Measurements from ENCODE around the gene SATB1. TPM values are rescaled to one million over a fixed set of nuclear protein-coding genes. Genes with fewer than 3 reads are reported as not detected.
"Not testable (repeated sequence)": the region's sequence is repeated elsewhere in the genome, so short reads cannot be mapped to it uniquely, and the experiment has no call there.

Gene SATB1
- 10 to 100 TPM; 42.7 to 100.0 (median 76.0) TPM for polyA plus RNA-seq

DNA sequence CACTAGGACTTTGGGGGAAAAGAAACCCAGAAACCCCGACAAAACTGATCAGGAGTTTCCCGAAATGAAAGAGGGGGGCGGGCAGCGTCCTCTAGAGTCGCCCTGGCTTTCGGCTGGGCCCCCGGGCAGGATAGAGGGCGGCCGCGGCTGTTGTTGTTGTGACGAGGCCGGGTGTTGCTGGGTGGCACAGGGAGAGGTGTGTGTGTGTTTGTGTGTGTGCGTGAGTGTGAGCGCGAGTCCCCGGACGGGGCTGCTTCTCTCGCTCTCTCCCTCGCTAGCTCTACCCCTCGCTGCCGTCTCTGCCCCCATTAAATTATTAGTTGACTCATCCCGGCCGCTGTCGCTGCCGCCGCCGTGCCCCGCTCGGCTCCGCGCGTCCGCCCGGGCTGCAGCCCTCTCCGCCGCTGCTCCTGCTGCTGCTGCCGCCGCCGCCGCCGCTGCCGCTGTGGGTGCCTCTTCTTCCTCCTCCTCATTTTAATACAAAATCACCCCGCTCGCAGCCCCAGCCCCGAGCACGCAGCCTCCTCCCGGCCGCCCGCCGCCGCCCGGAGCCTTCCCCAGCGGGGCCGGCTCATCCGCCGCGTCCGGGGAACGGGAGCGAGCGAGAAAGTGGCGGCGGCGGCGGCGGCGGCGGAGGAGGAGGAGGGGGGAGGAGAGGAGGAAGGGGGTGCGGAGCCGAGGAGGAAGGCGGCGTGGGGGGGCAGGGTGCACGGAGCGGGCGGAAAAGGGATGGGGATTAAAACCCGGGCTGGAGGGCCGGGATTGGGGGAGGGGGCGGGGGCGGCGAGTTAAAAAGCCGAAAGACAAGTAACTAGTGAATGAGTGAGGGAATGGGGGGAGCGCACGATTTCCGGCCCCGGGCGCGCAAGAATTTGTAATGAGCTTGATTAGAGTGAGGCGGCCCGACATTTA lies at the start of gene SATB1:
SATB1 (minus strand) TSS at position 611 of the 912 bp plus-strand sequence. CDS start 4,372 bp downstream, outside the sequence.
- Mint-ChIP-seq H3K27me3 (ENCODE audit: low read depth in 3 of 3) (peaks cover 9 to 18% (median 12%) of the 10 kb centered on the region in 3 donors), H3K36me3 (peaks cover 0 to 4% (median 2%) of the 10 kb centered on the region in 3 donors), H3K27ac (peak within 1 kb of the TSS; percentile 86 to 98 (median 96)), H3K4me3 (peak within 1 kb of the TSS; percentile 93 to 98 (median 94)), H3K4me1 (peaks cover 64 to 80% of the 10 kb centered on the region in 2 donors), H3K9me3 (no peaks in the 10 kb centered on the region)
- peak; percentile 75 to 84 (median 78) for DNase-seq

DNA sequence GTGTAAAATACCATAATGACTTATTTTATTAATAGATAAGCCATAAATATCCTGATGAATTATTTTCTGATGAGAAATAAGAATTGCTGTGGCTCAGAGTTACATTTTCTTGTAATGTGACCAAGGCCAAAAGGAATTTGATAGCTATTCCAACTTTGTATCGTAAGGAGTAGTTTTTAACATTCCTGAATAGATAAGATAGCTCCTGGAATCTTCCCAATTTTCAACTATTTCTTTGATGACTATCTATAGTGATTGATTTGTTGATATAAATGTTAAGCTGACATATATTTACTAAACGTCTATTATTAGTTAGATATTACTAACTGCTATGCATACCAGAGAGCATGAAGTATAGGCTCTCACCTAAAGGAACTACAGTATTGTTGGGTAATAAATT lies 49.1 kb upstream of the SATB1 start:
- H3K4me3 Mint-ChIP-seq: no peak overlapping the region
- no peak overlapping the region for H3K27ac Mint-ChIP-seq
- peaks cover 0 to 2% (median 0%) of the 10 kb centered on the region in 3 donors for H3K27me3 Mint-ChIP-seq (ENCODE audit: low read depth in 3 of 3)
- peaks cover 6 to 42% (median 32%) of the 10 kb centered on the region in 3 donors for H3K36me3 Mint-ChIP-seq
- peaks cover 0 to 4% of the 10 kb centered on the region in 2 donors for H3K4me1 Mint-ChIP-seq
- no peak for DNase-seq
- no peaks in the 10 kb centered on the region for H3K9me3 Mint-ChIP-seq

DNA sequence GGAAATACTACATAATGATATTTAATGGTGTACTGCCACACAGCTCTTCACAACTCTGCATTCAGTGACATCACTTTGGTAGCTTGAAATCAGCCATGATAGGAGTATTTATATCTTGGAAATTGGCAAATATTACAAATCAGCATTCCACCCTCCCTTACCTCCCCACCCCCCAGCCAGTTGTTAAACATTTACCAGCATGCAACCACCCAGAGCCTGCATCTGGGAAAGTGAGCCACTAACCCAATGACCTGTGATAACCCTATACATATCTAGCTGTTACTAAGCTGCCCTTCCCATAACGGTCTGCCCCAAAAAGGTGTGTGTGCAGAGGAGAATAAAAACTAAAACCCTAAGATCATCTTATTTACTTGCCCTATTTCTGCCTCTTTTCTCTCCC lies 44.6 kb upstream of the SATB1 start:
- Mint-ChIP-seq H3K9me3 (peaks cover 0 to 1% (median 0%) of the 10 kb centered on the region in 6 donors), H3K27ac (no peak overlapping the region), H3K4me3 (no peak overlapping the region), H3K36me3 (peaks cover 31 to 72% (median 64%) of the 10 kb centered on the region in 3 donors), H3K4me1 (peaks cover 25 to 33% of the 10 kb centered on the region in 2 donors), H3K27me3 (ENCODE audit: low read depth in 3 of 3) (peaks cover 0 to 4% (median 3%) of the 10 kb centered on the region in 3 donors)
- DNase-seq: no peak

DNA sequence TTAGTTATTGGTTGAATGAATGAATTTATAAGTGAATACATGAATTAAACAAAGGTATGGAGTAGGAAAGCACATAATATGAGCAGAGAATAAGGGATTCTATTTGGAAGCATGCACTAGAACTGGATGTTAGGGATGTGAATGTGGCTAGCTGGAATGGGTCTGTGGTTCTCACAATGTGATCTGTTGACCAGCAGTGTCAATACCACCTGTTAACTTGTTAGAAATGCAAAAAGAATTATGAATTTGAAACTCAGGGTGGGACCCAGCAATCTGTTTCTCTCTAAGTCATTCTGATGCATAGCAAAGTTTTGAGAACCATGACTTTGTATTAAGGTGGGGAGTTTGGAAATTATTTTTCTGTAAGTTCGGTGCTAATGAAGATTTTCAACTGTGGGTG lies 41.0 kb upstream of the SATB1 start:
- Mint-ChIP-seq H3K4me3 (peak overlapping the region; percentile 38 to 80 (median 48)), H3K27me3 (ENCODE audit: low read depth in 3 of 3) (peaks cover 0 to 4% (median 4%) of the 10 kb centered on the region in 3 donors), H3K27ac (peak overlapping the region in 2 of 6 donors; percentile 46 to 52), H3K36me3 (peaks cover 40 to 72% (median 69%) of the 10 kb centered on the region in 3 donors), H3K9me3 (peaks cover 0 to 7% (median 6%) of the 10 kb centered on the region in 6 donors), H3K4me1 (peaks cover 25 to 46% of the 10 kb centered on the region in 2 donors)
- peak; percentile 26 to 41 (median 29) for DNase-seq

DNA sequence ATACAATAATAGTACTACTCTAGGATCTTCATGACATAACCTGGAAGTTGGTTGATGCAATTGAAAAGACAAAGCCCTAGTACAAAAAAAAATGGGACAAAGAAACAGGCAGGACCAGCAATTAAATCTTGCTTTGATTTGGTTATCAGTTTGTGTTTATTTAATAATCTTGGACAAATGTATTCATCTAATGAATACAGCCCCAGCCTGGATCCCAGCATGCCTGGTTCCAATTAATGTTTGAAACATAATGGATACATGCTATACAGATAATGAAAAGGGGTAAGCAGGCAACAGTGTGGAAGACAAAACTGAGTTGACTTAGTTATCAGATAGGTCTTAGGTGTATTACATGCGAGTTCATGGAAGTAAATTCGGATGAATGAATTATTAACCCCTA lies 29.6 kb upstream of the SATB1 start:
- H3K4me1 Mint-ChIP-seq: peaks cover 8 to 36% of the 10 kb centered on the region in 2 donors
- H3K27me3 Mint-ChIP-seq (ENCODE audit: low read depth in 3 of 3): peaks cover 0 to 4% (median 2%) of the 10 kb centered on the region in 3 donors
- peaks cover 0 to 9% (median 3%) of the 10 kb centered on the region in 6 donors for H3K9me3 Mint-ChIP-seq
- H3K27ac Mint-ChIP-seq: peak overlapping the region in 1 of 6 donors; percentile 0
- DNase-seq: no peak
- H3K36me3 Mint-ChIP-seq: peaks cover 13 to 31% (median 28%) of the 10 kb centered on the region in 3 donors
- H3K4me3 Mint-ChIP-seq: no peak overlapping the region

DNA sequence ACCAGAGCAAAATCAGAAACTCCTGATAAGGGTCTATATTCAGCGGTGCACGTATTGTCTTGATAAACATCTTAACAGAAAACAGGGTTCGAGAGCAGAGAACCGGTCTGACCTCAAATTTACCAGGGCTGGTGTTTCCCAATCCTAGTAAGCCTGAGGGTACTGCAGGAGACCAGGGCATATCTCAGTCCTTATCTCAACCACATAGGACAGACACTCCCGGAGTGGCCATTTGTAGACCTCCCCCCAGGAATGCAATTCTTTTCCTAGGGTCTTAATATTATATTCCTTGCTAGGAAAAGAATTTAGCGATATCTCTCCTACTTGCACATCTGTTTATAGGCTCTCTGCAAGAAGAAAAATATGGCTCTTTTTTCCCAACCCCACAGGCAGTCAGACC lies 24.5 kb upstream of the SATB1 start:
- H3K4me3 Mint-ChIP-seq, DNase-seq: not testable (repeated sequence)
- Mint-ChIP-seq H3K4me1 (peaks cover 24 to 57% of the 10 kb centered on the region in 2 donors), H3K27ac (peak overlapping the region in 1 of 6 donors; percentile 20), H3K36me3 (peaks cover 22 to 41% (median 30%) of the 10 kb centered on the region in 3 donors), H3K27me3 (ENCODE audit: low read depth in 3 of 3) (peaks cover 4 to 14% (median 4%) of the 10 kb centered on the region in 3 donors), H3K9me3 (peaks cover 4 to 24% (median 14%) of the 10 kb centered on the region in 6 donors)

DNA sequence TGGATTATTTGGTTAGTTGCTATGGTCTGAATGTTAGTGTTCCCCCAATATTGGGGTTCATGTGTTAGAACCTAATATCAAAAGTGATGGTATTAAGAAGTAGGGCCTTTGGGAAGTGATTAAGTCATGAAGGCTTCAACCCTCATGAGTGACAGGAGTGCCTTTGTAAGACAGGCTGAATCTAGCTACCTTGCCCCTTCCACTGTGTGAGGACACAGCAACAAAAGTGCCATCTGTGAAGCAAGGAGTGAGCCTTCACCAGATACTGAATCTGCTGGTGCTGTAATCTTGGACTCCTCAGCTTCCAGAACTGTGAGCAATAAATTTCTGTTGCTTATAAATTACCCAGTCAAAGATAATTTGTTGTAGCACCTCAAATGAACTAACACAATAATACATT lies 22.6 kb upstream of the SATB1 start:
- DNase-seq: no peak
- peaks cover 34 to 59% of the 10 kb centered on the region in 2 donors for H3K4me1 Mint-ChIP-seq
- peaks cover 14 to 29% (median 19%) of the 10 kb centered on the region in 3 donors for H3K36me3 Mint-ChIP-seq

DNA sequence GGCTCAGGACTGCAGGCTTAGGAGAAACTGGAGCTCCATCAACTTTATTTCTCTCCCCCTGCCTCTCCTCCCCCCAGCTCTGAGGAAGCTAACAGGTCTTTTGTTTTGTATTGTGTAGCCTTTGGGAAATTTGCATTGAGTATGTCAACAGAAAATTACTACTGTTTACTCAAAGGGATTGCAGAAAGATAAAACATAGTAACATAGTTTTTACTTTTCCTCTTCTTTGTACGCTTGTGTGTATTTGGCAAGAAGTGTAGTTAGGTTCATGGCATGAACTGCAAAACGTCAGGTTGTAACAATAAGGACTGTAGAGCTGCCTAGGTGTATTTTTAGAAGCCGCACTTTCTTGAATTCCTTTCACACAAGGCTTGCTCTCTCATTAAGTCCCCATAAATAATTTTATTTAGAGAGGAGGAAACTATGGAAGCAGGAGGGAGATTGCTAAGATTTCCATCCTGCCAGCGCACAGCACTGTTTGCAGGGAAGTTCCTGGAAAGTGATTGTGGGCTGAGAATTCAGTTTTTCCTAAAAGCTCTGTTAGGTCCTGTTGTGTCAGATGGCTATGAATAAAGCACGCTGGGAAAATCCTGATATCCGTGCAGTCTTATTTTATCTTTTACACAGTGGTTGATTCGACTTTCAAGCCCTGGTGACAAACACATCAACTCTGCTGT lies 21.1 kb upstream of the SATB1 start:
- peaks cover 7 to 19% (median 9%) of the 10 kb centered on the region in 3 donors for H3K27me3 Mint-ChIP-seq (ENCODE audit: low read depth in 3 of 3)
- H3K9me3 Mint-ChIP-seq: peaks cover 4 to 24% (median 14%) of the 10 kb centered on the region in 6 donors
- H3K27ac Mint-ChIP-seq: peak overlapping the region; percentile 85 to 98 (median 94)
- peaks cover 8 to 29% (median 11%) of the 10 kb centered on the region in 3 donors for H3K36me3 Mint-ChIP-seq
- no peak for DNase-seq
- peak overlapping the region; percentile 94 to 99 (median 98) for H3K4me3 Mint-ChIP-seq
- peaks cover 42 to 71% of the 10 kb centered on the region in 2 donors for H3K4me1 Mint-ChIP-seq

More for the DNA sequence above, 22.6 kb upstream of the SATB1 start:
- Mint-ChIP-seq H3K9me3 (peaks cover 4 to 24% (median 14%) of the 10 kb centered on the region in 6 donors), H3K27me3 (ENCODE audit: low read depth in 3 of 3) (peaks cover 7 to 19% (median 9%) of the 10 kb centered on the region in 3 donors), H3K4me3 (no peak overlapping the region), H3K27ac (peak overlapping the region in 5 of 6 donors; percentile 26 to 85 (median 71))

DNA sequence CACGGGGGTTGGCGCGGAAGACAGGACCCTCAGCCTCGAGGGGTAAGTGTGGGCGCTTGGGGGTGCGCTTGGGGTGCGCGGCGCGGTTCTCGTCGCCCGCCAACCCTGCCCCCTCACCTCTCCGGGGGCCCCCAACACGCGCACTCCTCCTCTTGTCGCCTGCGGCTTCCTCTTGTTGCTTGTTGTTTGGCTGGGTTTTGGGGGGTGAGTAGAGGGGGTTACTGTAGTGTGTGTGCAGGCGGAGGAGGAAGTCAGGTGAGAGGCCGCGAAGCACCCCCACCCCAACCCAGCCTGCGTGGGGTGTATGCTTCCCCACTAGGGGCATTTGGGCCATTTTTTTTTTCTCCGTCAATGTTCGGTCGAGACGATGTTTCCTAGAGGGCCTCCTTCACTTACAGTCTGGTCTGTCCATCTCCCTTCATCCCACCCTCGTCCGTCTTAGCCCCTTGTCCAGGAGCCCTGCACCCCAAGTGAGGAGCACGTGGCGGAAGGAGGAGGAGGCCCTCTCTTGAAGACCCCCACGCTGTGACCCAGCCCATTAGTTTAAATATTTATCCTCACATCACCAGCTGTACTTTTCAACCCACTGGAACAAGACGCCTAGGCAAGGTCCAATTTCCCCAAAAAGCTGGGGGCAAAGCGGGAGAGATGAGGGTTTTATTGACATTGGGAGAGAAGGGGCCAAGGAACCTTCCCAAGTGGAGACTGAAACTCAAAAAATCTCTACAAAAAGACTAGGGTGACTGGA lies 20.4 kb upstream of the SATB1 start:
- Mint-ChIP-seq H3K27me3 (ENCODE audit: low read depth in 3 of 3) (peaks cover 7 to 19% (median 8%) of the 10 kb centered on the region in 3 donors), H3K4me1 (peaks cover 49 to 73% of the 10 kb centered on the region in 2 donors), H3K9me3 (peaks cover 4 to 24% (median 14%) of the 10 kb centered on the region in 6 donors), H3K36me3 (peaks cover 8 to 25% (median 11%) of the 10 kb centered on the region in 3 donors), H3K4me3 (peak overlapping the region; percentile 94 to 99 (median 98)), H3K27ac (peak overlapping the region; percentile 85 to 98 (median 94))
- peak; percentile 79 to 84 (median 81) for DNase-seq

DNA sequence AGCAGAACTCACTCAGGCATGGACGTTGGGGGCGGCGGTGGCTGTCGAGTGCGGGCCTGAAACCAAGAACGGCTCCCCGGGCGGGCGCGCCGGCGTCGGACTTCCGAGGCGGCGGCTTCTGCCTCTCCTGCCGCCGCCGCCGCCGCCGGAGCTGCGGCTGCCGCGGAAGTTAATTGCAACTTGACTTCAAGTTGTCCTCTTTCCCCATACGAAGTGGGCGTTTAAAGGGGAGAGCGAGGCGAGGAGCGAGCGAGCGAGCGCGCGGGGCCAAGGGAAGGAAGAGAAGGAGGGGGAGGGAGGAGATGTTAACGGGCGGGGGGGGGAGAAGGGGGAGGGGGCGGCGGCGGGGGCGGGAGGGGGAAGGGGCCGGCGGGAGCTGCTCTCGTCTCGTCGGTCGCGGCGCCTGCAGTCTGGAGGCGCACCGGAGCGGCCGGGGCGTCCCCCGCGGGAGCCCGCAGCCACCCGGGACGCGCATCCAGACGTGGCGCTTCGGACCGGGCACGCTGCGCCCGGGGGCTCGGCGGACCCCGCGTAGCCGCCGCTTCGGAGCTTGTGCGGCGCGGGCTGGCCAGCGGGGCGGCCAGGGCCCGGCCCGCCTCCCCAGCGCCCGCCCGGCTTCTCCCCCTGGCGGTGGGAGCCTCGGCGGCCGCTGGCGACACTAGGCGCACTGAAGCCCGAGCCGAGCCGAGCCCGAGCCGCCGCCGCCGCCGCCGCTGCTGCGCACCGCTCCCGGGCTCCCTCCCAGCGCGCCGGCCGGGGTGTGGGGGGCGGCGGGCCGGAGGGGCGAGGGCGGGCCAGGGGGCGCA lies 19.7 kb upstream of the SATB1 start:
- Mint-ChIP-seq H3K27me3 (ENCODE audit: low read depth in 3 of 3) (peaks cover 8 to 16% (median 10%) of the 10 kb centered on the region in 3 donors), H3K4me1 (peaks cover 57 to 78% of the 10 kb centered on the region in 2 donors), H3K4me3 (peak overlapping the region; percentile 95 to 100 (median 97)), H3K9me3 (peaks cover 4 to 16% (median 10%) of the 10 kb centered on the region in 6 donors), H3K36me3 (peaks cover 8 to 17% (median 11%) of the 10 kb centered on the region in 3 donors), H3K27ac (peak overlapping the region; percentile 85 to 96 (median 94))
- DNase-seq: peak; percentile 81 to 85 (median 82)

DNA sequence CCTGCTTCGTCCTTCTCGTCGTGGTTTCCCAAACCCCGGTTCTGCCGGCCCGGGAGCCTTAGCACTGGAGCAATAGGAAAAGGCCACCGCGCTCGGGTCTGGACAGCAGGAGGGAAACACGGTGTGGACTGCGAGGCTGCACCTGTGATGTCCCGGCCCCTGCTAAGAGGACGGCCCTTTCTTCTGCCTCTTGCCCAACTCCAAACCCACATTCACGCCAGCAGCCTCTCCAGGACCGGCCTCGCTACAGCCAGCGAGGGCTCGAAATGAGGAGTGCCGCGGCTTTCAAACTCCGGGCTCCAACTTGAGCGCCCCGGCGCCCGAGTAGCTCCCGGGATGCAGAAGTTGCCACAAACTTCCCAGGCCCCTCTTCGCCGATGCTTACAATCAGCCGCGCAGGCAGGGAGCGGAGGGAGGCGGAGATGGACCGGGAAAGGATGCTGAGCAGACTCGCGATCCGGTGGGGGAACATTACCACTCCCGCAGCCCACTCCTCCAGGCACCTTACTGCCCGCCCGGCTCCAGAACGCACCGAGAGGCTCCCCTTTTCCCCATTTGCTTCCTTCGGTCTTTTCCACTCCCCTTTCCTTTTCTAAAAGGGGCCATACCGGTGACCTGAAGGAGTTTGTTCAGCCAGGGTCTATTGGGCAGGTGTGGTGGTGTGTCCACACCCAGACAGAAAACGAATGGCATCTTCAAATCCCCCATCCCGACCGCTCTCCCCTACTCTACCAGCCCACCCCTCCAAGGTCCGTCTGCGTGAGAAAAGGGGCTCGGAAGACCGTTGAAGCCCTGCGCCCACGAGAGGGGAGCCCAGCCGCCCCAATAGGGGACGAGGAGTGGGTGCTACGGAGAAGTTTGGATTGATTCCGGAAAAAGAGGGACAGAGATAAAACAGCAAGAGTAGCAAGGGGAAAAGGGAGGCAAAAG lies 18.8 kb upstream of the SATB1 start:
- peak in 1 of 3 donors; percentile 21 for DNase-seq
- Mint-ChIP-seq H3K4me1 (peaks cover 63 to 81% of the 10 kb centered on the region in 2 donors), H3K4me3 (peak overlapping the region; percentile 95 to 100 (median 97)), H3K27ac (peak overlapping the region; percentile 85 to 96 (median 94)), H3K9me3 (peaks cover under 1 to 9% (median 4%) of the 10 kb centered on the region in 6 donors), H3K27me3 (ENCODE audit: low read depth in 3 of 3) (peaks cover 9 to 15% (median 10%) of the 10 kb centered on the region in 3 donors), H3K36me3 (peaks cover 3 to 8% (median 5%) of the 10 kb centered on the region in 3 donors)
